ENCODE data around the gene CELF2.
A peak's percentile ranks its signal among the peaks of the same experiment; 100 is the strongest.

The CELF2 gene

DNA sequence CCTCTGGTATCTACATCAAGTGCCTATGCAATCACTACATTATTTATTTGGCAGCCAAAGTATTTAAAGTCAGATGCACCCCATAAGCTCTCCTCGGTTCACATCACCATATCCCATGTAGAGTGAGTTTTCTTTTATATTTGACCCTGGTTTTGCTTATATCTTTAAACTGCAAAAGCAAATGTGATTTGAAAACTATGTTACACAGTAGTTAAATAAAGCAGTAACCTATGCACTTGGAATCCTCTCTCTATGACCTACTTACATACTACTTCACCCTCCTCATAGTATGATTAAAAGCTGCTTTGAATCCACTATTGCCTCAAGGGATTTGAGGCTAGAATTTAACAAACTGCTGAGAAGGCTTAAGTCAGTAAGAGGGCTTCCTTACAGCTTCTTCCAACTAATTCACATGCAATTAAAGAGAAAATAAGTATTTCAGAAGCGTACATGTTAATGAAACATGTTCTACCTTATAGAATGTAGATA is 2.2 kb upstream of the CELF2 start:
- H3K36me3 ChIP-seq (ENCODE audit: control insufficient read depth, low read depth, low read length): no peaks in the 10 kb centered on the region
- H3K27me3 ChIP-seq (ENCODE audit: control insufficient read depth, insufficient read depth, low read length): peaks cover 40% of the 10 kb centered on the region
- H3K4me1 ChIP-seq (ENCODE audit: control insufficient read depth, low read depth, low read length): peaks cover 27% of the 10 kb centered on the region
- H3K9ac ChIP-seq (ENCODE audit: low read length): no peak overlapping the region
- no peak overlapping the region for H3K4me3 ChIP-seq (ENCODE audit: low read length)
- no peaks in the 10 kb centered on the region for H3K9me3 ChIP-seq (ENCODE audit: control insufficient read depth, low read depth, low read length)
- no peak overlapping the region for H3K27ac ChIP-seq (ENCODE audit: low read length)

DNA sequence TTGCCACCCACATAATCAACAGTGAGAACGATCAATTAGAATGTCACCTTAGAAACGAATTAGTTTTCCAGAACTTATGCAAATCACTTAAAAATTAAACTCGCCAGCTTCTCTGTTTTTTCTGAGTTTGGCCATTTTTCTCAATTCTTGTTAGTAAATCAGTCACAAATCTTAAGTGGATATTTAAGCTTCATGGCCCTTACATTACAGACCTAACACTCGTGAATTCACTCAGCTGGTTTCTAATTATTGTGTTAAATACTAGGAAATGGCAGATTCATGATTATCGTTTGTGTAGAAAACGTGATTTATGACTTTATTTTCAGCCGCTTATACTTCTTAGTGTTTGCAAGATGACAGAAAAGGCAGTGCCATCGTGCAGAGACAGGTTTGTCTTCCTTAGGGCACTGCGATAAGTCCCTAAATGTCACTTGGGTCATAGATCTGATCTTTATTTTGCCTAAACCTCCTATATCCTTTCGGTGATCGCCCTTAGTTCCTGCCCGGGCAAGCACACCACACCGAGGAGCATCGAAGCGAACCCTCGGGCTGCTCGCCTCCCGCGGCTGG is 587 bp upstream of the CELF2 start:
- Histone ChIP-seq H3K4me1 (ENCODE audit: control insufficient read depth, low read depth, low read length) (peaks cover 27% of the 10 kb centered on the region), H3K9me3 (ENCODE audit: control insufficient read depth, low read depth, low read length) (no peaks in the 10 kb centered on the region), H3K9ac (ENCODE audit: low read length) (peak overlapping the region; percentile 66), H3K27me3 (ENCODE audit: control insufficient read depth, insufficient read depth, low read length) (peaks cover 43% of the 10 kb centered on the region), H3K36me3 (ENCODE audit: control insufficient read depth, low read depth, low read length) (no peaks in the 10 kb centered on the region), H3K27ac (ENCODE audit: low read length) (no peak overlapping the region), H3K4me3 (ENCODE audit: low read length) (peak overlapping the region; percentile 82)

DNA sequence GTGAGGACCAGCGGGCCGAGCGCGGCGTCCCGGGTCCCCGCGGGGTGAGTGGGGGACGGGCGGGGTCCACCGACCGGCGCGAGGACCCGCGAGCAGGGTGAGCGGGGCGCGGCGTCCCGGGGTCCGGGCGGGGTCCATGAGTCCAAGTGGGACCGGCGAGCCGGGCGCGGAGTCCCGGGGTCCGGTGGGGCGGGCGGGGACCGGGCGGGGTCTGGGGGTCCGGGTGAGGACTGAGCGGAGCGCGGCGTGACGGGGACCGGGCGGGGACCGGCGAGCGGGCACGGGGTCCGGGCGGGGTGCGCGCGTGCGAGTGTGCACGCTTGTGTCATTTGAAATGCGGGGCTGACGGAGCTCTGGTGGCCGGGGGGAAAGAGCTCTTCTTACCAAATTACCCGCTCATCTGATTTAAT is 765 bp downstream of the CELF2 start:
- Histone ChIP-seq H3K4me3 (ENCODE audit: low read length) (peak overlapping the region; percentile 81), H3K36me3 (ENCODE audit: control insufficient read depth, low read depth, low read length) (no peaks in the 10 kb centered on the region), H3K9ac (ENCODE audit: low read length) (no peak overlapping the region), H3K27ac (ENCODE audit: low read length) (no peak overlapping the region), H3K4me1 (ENCODE audit: control insufficient read depth, low read depth, low read length) (peaks cover 37% of the 10 kb centered on the region), H3K27me3 (ENCODE audit: control insufficient read depth, insufficient read depth, low read length) (peaks cover 43% of the 10 kb centered on the region), H3K9me3 (ENCODE audit: control insufficient read depth, low read depth, low read length) (no peaks in the 10 kb centered on the region)

DNA sequence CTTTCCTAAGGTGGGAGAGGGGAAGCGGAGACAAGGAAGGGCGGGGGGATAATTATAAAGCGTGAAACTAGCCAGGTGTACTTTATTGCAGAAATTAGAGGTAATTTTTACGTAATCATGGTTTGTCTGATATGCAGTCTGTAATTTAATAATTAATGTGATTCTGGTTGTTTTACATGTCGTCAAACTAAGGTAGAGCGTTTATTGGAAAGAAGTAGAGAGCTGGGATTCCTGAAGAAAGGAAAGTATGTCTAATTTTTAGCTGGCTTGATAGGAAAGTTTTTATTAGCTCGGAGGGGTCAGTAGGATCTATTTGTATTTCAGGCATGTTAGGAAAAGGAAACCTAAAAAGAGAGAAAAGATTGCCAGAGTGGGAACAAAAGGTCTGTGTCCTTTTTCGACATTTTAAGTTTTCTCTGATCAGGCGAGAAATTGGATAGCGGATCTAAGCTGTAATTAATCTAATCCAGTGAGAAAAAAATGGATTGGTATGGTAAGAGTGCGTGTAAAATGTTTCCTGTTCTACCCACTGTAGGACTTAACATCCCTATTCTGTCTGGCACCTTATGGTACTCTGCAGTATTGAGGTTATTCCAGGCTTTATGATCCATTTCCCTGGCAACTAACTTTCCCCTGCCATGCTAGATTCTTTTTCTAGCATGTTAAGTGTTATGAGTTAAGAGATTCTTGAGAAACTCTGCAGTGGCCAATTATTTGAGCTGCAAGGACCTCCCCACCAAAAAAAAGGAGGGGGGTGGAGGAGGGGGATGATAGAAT is 1.4 kb downstream of the CELF2 start:
- Histone ChIP-seq H3K36me3 (ENCODE audit: control insufficient read depth, low read depth, low read length) (no peaks in the 10 kb centered on the region), H3K9ac (ENCODE audit: low read length) (no peak overlapping the region), H3K9me3 (ENCODE audit: control insufficient read depth, low read depth, low read length) (no peaks in the 10 kb centered on the region), H3K4me3 (ENCODE audit: low read length) (peak overlapping the region; percentile 81), H3K27ac (ENCODE audit: low read length) (no peak overlapping the region), H3K4me1 (ENCODE audit: control insufficient read depth, low read depth, low read length) (peaks cover 37% of the 10 kb centered on the region), H3K27me3 (ENCODE audit: control insufficient read depth, insufficient read depth, low read length) (peaks cover 43% of the 10 kb centered on the region)

DNA sequence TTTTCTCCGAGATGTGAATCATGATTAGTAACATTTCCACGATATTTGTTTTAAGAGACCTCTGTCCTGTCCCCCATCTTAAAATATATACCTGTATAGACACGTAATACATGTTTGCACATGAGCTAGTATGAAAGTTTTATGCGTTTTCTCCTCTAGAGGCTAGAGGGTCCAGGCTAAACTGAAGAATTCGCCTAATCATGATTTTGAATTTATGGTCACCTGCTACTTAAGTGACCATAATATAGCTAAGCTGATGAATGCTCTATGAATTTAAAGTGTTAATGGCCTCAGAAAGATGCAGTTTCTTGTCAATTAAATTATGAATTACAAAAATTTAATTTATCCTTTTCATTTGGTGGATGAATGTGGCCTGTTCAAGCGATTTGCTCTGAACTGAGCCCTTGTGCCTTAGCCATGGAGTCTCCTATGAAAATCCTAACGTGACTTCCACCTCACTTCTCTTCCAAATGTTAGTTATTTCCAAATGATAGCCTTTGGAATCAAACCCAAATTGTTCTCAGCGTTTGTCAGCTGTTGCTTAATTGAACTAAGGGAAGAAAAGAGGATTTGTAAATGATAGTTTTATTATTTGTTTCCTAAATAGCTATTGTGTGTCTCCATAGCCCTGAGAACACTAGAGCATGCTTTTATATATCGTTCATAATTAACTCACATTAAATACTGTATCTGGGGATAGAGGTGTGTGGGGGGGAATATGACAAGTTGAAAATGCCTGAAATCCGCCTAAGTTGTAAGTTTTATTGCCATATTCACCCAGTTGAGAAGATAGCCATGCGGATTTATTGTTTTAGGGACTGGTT is 2.3 kb downstream of the CELF2 start:
- no peaks in the 10 kb centered on the region for H3K36me3 ChIP-seq (ENCODE audit: control insufficient read depth, low read depth, low read length)
- H3K27ac ChIP-seq (ENCODE audit: low read length): no peak overlapping the region
- H3K9me3 ChIP-seq (ENCODE audit: control insufficient read depth, low read depth, low read length): no peaks in the 10 kb centered on the region
- H3K4me3 ChIP-seq (ENCODE audit: low read length): peak overlapping the region; percentile 81
- peaks cover 43% of the 10 kb centered on the region for H3K27me3 ChIP-seq (ENCODE audit: control insufficient read depth, insufficient read depth, low read length)
- peaks cover 30% of the 10 kb centered on the region for H3K4me1 ChIP-seq (ENCODE audit: control insufficient read depth, low read depth, low read length)
- H3K9ac ChIP-seq (ENCODE audit: low read length): no peak overlapping the region

DNA sequence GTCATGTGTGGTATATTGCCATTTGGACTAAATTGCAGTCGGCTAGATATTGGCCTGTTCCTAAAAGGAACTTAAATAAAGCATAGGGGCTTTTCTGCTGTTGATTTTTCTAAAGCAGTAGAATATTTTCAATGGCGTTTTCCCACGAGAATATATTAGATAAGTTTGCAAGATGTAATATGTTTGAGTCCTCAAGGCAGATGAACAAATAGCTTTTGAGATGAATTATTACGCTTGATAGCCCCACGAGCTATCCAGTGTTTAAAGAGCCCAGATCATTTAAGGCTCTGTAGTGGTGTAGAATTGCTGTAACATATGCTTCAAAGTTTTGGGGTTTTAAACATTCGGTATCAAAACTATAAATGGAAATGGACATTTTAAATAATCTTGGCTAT is 2.9 kb downstream of the CELF2 start:
- Histone ChIP-seq H3K27me3 (ENCODE audit: control insufficient read depth, insufficient read depth, low read length) (peaks cover 40% of the 10 kb centered on the region), H3K4me1 (ENCODE audit: control insufficient read depth, low read depth, low read length) (peaks cover 30% of the 10 kb centered on the region), H3K36me3 (ENCODE audit: control insufficient read depth, low read depth, low read length) (no peaks in the 10 kb centered on the region), H3K4me3 (ENCODE audit: low read length) (no peak overlapping the region), H3K27ac (ENCODE audit: low read length) (no peak overlapping the region), H3K9me3 (ENCODE audit: control insufficient read depth, low read depth, low read length) (no peaks in the 10 kb centered on the region), H3K9ac (ENCODE audit: low read length) (no peak overlapping the region)

DNA sequence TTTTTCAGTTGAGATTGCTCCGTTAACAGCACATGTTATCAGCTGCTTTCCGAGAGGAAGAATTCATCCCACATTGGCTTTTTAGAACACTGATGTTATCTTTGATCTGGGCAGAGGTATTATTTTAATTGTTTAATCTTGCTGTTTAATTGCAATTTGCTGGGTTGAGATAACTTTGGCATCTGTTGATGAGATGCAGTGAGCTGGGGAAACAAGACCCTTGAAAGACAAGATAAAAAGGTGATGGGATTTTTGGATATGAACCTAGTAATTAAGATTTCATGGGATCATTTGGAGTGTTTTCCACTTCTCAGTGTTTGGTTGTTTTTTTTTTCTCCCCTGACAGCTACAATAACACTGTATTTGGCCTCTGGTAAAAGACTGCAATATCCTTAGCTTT is 4.5 kb downstream of the CELF2 start:
- Histone ChIP-seq H3K36me3 (ENCODE audit: control insufficient read depth, low read depth, low read length) (no peaks in the 10 kb centered on the region), H3K4me1 (ENCODE audit: control insufficient read depth, low read depth, low read length) (peaks cover 23% of the 10 kb centered on the region), H3K9me3 (ENCODE audit: control insufficient read depth, low read depth, low read length) (no peaks in the 10 kb centered on the region)

DNA sequence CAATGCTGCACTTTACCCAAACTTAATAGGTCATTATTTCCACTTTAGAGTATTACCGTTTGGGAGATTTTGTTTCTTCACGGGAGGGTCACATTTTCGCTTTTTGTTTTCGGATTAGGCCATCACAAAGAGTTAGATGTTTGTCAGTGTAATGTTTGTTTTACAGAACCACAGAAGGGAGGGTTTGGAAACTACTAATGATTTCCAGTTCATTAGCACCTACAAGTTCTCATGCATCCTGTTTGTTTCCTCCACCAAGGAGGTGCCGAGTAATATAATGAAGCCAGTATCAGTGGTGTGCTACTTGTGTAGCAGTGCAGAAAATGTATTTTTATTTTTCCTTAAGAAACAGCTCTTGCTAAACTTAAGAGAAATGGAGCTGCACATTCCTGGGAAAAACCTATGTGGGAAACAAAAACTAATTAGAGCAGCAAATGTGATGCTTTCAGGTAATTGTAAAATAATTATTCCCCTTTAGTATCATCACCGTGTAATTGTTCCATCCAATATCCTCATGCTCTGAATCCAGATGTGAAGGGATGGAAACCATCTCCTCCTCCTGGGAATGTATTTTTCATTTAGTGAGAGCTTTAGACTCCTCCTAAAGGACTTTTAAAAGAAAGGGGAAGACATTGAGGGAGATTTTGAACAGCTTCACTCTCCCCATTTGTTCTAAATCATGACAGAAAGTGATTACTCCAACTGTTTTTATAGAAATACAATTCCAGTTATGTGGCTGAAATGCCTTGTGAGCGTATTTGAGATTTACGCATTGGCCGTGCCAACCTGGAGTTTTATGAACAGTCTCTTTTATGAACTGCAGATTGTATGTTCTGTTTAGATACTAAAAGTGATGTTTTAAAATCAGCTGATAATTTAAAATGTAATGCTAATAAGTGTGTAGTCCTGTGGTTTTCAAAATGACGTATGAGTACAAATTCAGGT is 5.6 kb downstream of the CELF2 start:
- Histone ChIP-seq H3K4me3 (ENCODE audit: low read length) (no peak overlapping the region), H3K9me3 (ENCODE audit: control insufficient read depth, low read depth, low read length) (no peaks in the 10 kb centered on the region), H3K4me1 (ENCODE audit: control insufficient read depth, low read depth, low read length) (peaks cover 22% of the 10 kb centered on the region), H3K36me3 (ENCODE audit: control insufficient read depth, low read depth, low read length) (no peaks in the 10 kb centered on the region), H3K9ac (ENCODE audit: low read length) (no peak overlapping the region), H3K27ac (ENCODE audit: low read length) (no peak overlapping the region), H3K27me3 (ENCODE audit: control insufficient read depth, insufficient read depth, low read length) (peaks cover 23% of the 10 kb centered on the region)

More for the DNA sequence above, 4.5 kb downstream of the CELF2 start:
- Histone ChIP-seq H3K4me3 (ENCODE audit: low read length) (no peak overlapping the region), H3K27me3 (ENCODE audit: control insufficient read depth, insufficient read depth, low read length) (peaks cover 23% of the 10 kb centered on the region), H3K27ac (ENCODE audit: low read length) (no peak overlapping the region), H3K9ac (ENCODE audit: low read length) (no peak overlapping the region)

DNA sequence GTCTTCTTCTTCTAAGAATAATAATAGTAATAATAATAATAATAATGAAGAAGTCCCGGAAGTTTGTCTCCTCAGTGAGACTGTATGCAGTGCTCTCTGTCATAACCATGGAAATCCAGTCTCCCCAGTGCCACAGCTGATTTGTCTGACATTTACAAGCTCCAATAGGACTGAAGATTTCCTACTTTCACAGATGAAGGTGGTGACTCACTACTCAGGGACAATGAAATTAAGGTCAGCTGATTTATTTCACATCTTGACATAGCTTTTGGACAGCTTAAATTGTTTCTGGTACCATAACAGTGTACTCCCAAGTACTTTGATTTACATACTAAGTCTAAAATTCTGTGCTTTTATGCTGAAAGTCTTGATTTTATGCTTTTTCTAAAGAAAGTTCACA is 6.9 kb downstream of the CELF2 start:
- no peak overlapping the region for H3K27ac ChIP-seq (ENCODE audit: low read length)
- no peak overlapping the region for H3K9ac ChIP-seq (ENCODE audit: low read length)

DNA sequence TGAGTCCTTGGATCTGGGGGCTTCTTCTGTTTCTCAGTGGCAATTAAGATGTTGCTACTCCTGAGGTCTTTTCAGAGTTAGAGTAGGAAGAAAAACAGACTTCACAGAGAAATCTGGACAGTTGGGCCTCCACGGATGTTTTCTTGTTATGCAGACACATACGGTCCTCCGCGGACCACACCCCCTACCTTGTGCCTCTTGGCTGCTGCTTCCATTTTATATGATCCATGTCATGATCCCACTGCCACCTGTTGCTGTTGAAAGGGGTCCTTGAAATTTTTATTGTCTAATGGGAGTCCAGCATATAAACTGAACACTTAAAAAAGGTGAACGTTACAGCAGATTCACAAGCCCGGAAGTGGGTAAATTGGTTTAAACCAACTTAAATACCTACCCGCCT is 8.3 kb downstream of the CELF2 start:
- H3K4me3 ChIP-seq (ENCODE audit: low read length): no peak overlapping the region
- no peaks in the 10 kb centered on the region for H3K9me3 ChIP-seq (ENCODE audit: control insufficient read depth, low read depth, low read length)
- H3K27me3 ChIP-seq (ENCODE audit: control insufficient read depth, insufficient read depth, low read length): no peaks in the 10 kb centered on the region
- no peaks in the 10 kb centered on the region for H3K36me3 ChIP-seq (ENCODE audit: control insufficient read depth, low read depth, low read length)
- H3K9ac ChIP-seq (ENCODE audit: low read length): no peak overlapping the region
- peaks cover 10% of the 10 kb centered on the region for H3K4me1 ChIP-seq (ENCODE audit: control insufficient read depth, low read depth, low read length)
- H3K27ac ChIP-seq (ENCODE audit: low read length): no peak overlapping the region

More for the DNA sequence above, 6.9 kb downstream of the CELF2 start:
- H3K36me3 ChIP-seq (ENCODE audit: control insufficient read depth, low read depth, low read length): no peaks in the 10 kb centered on the region
- peaks cover 12% of the 10 kb centered on the region for H3K4me1 ChIP-seq (ENCODE audit: control insufficient read depth, low read depth, low read length)
- no peaks in the 10 kb centered on the region for H3K9me3 ChIP-seq (ENCODE audit: control insufficient read depth, low read depth, low read length)
- H3K4me3 ChIP-seq (ENCODE audit: low read length): no peak overlapping the region
- H3K27me3 ChIP-seq (ENCODE audit: control insufficient read depth, insufficient read depth, low read length): peaks cover 12% of the 10 kb centered on the region

DNA sequence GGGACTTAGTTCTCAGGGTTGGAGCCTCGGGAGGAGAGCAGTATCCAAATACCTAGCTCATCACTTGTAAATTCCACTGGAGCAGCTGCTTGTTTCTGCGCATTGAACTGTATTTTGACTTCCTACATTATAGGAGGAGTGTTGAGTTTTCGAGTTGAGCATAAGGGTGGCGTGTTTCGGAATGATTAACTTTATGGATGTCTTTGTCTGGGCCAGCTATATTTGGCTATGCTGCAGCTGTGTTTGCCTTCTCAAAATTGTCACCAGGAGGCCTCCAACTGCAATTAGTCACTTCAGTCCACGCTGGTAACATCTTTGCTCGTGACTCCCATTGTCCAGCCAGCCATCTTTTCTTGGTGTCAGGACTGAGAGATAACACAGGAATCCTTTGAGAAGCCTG is 9.1 kb downstream of the CELF2 start:
- Histone ChIP-seq H3K36me3 (ENCODE audit: control insufficient read depth, low read depth, low read length) (no peaks in the 10 kb centered on the region), H3K4me1 (ENCODE audit: control insufficient read depth, low read depth, low read length) (peaks cover 10% of the 10 kb centered on the region), H3K9me3 (ENCODE audit: control insufficient read depth, low read depth, low read length) (no peaks in the 10 kb centered on the region), H3K27me3 (ENCODE audit: control insufficient read depth, insufficient read depth, low read length) (no peaks in the 10 kb centered on the region), H3K4me3 (ENCODE audit: low read length) (no peak overlapping the region), H3K9ac (ENCODE audit: low read length) (no peak overlapping the region), H3K27ac (ENCODE audit: low read length) (no peak overlapping the region)
